H1 (cell line): ENCODE data around the gene MRPL41. TPM values are rescaled to one million over a fixed set of nuclear protein-coding genes. Genes with fewer than 3 reads are reported as not detected.

ENCODE experiments used
- polyA plus RNA-seq, 7 experiments: library from polyadenylated mRNA; depleted of rRNA in 3 of 7; stranded (reverse) in 5 of 7; unstranded in 2 of 7; fragments of >200 nt in 5 of 7; fragments of 200-250 nt in 2 of 7; gene quantifications; 1 replicate in 5 of 7; 2 replicates in 1 of 7; 4 replicates in 1 of 7; pipeline versions ENCODE4 v1.2.1 to v1.2.3, GENCODE V29; 2011 to 2013; ENCODE audit warnings: missing spikeins in 2 of 7, mixed read lengths in 2 of 7
- total RNA-seq: library from RNA; stranded (reverse); fragmentation: NEBNext Ultra II Directional; extraction: Animal tissue kit (Norgen Biotek cat#: 25700); gene quantifications from 2 replicates; pipeline ENCODE4 v1.2.1, GENCODE V29; 2021
- TF ChIP-seq, protein P1 (sequence below): fragments of 300-600 bp; sonication (generic); IDR thresholded peaks from 2 replicates; pipeline ENCODE4 v1.7.1; 2012; ENCODE audit warnings: low read length, moderate library complexity, mild to moderate bottlenecking, inconsistent platforms; ENCODE audit not compliant: insufficient replicate concordance

The MRPL41 gene
- total and polyA plus RNA-seq, 2 of the 8 experiments (the other 6 are each of a cell fraction or from before 2014, with no cell fraction given) = 47.2 to 58.1 TPM

DNA sequence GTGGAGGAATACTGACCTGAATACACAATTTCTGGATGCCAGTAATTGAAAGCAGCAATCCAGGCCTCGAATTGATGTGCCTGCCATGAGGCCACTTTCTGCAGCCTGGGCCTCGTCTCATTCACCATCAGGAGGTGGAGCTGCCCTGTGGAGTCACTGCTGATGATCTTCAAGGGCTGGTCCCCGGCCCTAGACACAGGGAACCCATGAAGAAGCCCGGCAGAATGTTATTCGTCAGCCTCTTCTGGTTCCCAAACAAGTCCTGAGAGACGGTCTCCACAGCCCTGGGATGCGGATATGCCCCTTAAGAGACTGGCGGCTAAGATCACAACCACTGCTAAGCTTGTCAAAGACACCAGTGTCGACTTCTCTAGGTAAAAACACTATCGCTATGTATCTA, 22.5 kb downstream of the MRPL41 start (continued):
- TF ChIP-seq, protein P1, sequence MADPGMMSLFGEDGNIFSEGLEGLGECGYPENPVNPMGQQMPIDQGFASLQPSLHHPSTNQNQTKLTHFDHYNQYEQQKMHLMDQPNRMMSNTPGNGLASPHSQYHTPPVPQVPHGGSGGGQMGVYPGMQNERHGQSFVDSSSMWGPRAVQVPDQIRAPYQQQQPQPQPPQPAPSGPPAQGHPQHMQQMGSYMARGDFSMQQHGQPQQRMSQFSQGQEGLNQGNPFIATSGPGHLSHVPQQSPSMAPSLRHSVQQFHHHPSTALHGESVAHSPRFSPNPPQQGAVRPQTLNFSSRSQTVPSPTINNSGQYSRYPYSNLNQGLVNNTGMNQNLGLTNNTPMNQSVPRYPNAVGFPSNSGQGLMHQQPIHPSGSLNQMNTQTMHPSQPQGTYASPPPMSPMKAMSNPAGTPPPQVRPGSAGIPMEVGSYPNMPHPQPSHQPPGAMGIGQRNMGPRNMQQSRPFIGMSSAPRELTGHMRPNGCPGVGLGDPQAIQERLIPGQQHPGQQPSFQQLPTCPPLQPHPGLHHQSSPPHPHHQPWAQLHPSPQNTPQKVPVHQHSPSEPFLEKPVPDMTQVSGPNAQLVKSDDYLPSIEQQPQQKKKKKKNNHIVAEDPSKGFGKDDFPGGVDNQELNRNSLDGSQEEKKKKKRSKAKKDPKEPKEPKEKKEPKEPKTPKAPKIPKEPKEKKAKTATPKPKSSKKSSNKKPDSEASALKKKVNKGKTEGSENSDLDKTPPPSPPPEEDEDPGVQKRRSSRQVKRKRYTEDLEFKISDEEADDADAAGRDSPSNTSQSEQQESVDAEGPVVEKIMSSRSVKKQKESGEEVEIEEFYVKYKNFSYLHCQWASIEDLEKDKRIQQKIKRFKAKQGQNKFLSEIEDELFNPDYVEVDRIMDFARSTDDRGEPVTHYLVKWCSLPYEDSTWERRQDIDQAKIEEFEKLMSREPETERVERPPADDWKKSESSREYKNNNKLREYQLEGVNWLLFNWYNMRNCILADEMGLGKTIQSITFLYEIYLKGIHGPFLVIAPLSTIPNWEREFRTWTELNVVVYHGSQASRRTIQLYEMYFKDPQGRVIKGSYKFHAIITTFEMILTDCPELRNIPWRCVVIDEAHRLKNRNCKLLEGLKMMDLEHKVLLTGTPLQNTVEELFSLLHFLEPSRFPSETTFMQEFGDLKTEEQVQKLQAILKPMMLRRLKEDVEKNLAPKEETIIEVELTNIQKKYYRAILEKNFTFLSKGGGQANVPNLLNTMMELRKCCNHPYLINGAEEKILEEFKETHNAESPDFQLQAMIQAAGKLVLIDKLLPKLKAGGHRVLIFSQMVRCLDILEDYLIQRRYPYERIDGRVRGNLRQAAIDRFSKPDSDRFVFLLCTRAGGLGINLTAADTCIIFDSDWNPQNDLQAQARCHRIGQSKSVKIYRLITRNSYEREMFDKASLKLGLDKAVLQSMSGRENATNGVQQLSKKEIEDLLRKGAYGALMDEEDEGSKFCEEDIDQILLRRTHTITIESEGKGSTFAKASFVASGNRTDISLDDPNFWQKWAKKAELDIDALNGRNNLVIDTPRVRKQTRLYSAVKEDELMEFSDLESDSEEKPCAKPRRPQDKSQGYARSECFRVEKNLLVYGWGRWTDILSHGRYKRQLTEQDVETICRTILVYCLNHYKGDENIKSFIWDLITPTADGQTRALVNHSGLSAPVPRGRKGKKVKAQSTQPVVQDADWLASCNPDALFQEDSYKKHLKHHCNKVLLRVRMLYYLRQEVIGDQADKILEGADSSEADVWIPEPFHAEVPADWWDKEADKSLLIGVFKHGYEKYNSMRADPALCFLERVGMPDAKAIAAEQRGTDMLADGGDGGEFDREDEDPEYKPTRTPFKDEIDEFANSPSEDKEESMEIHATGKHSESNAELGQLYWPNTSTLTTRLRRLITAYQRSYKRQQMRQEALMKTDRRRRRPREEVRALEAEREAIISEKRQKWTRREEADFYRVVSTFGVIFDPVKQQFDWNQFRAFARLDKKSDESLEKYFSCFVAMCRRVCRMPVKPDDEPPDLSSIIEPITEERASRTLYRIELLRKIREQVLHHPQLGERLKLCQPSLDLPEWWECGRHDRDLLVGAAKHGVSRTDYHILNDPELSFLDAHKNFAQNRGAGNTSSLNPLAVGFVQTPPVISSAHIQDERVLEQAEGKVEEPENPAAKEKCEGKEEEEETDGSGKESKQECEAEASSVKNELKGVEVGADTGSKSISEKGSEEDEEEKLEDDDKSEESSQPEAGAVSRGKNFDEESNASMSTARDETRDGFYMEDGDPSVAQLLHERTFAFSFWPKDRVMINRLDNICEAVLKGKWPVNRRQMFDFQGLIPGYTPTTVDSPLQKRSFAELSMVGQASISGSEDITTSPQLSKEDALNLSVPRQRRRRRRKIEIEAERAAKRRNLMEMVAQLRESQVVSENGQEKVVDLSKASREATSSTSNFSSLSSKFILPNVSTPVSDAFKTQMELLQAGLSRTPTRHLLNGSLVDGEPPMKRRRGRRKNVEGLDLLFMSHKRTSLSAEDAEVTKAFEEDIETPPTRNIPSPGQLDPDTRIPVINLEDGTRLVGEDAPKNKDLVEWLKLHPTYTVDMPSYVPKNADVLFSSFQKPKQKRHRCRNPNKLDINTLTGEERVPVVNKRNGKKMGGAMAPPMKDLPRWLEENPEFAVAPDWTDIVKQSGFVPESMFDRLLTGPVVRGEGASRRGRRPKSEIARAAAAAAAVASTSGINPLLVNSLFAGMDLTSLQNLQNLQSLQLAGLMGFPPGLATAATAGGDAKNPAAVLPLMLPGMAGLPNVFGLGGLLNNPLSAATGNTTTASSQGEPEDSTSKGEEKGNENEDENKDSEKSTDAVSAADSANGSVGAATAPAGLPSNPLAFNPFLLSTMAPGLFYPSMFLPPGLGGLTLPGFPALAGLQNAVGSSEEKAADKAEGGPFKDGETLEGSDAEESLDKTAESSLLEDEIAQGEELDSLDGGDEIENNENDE = no peak
